Glutamatergic neuron (in vitro differentiated cells): ENCODE measurements around the gene YAP1. TPM values are rescaled to one million over a fixed set of nuclear protein-coding genes. Genes with fewer than 3 reads are reported as not detected.

Experiments
- DNase-seq: peaks from one replicate; pipeline ENCODE4 v3.0.0; 2022
- H3K27ac Mint-ChIP-seq: one replicate; pipeline ENCODE4 v1.8.0; 2020; ENCODE audit warnings: mild to moderate bottlenecking, mixed read lengths, inconsistent platforms; ENCODE audit not compliant: unreplicated experiment
- H3K27me3 Mint-ChIP-seq: one replicate; pipeline ENCODE4 v1.8.0; 2020; ENCODE audit warnings: mild to moderate bottlenecking, moderate library complexity, mixed read lengths, inconsistent platforms; ENCODE audit not compliant: unreplicated experiment
- H3K36me3 Mint-ChIP-seq: one replicate; pipeline ENCODE4 v1.8.0; 2020; ENCODE audit warnings: mild to moderate bottlenecking, mixed read lengths, inconsistent platforms; ENCODE audit not compliant: unreplicated experiment
- H3K4me1 Mint-ChIP-seq: one replicate; pipeline ENCODE4 v1.8.0; 2020; ENCODE audit warnings: mild to moderate bottlenecking, low read depth, mixed read lengths, inconsistent platforms; ENCODE audit not compliant: unreplicated experiment
- H3K4me3 Mint-ChIP-seq: one replicate; pipeline ENCODE4 v1.8.0; 2020; ENCODE audit warnings: mild to moderate bottlenecking, mixed read lengths, inconsistent platforms; ENCODE audit not compliant: unreplicated experiment
- H3K9me3 Mint-ChIP-seq: one replicate; pipeline ENCODE4 v1.8.0; 2020; ENCODE audit warnings: mild to moderate bottlenecking, moderate library complexity, mixed read lengths, inconsistent platforms; ENCODE audit not compliant: unreplicated experiment
- CTCF ChIP-seq: fragments of 200-600 bp; sonication (generic); IDR thresholded peaks from one replicate; pipeline ENCODE4 v1.5.0; 2021; ENCODE audit not compliant: partially characterized antibody, unreplicated experiment
- total RNA-seq: library from RNA; stranded (reverse); fragmentation: NEBNext Ultra II Directional; extraction: Animal tissue kit (Norgen Biotek cat#: 25700); gene quantifications from one replicate; pipeline ENCODE4 v1.2.1, GENCODE V29; 2021; ENCODE audit not compliant: unreplicated experiment

Gene YAP1
- total RNA-seq, 1 donor from 2014 or later: 1.3 TPM

- Mint-ChIP-seq H3K9me3 (no peaks in the 10 kb centered on the region), H3K36me3 (no peaks in the 10 kb centered on the region), H3K27ac (no peak overlapping the region), H3K4me1 (peaks cover 6% of the 10 kb centered on the region), H3K27me3 (no peaks in the 10 kb centered on the region), H3K4me3 (no peak overlapping the region)
- no peak for TF ChIP-seq CTCF
- no peak for DNase-seq
Observed at GRCh38 chr11:102191832-102192231, 81.6 kb downstream of the YAP1 start.

GRCh38 chr11:102192349-102193066, 82.3 kb downstream of the YAP1 start:
- no peaks in the 10 kb centered on the region for H3K27me3 Mint-ChIP-seq
- TF ChIP-seq CTCF: no peak
- H3K27ac Mint-ChIP-seq: no peak overlapping the region
- H3K36me3 Mint-ChIP-seq: no peaks in the 10 kb centered on the region
- H3K4me1 Mint-ChIP-seq: peaks cover 2% of the 10 kb centered on the region
- H3K9me3 Mint-ChIP-seq: no peaks in the 10 kb centered on the region
- no peak overlapping the region for H3K4me3 Mint-ChIP-seq
- DNase-seq: no peak

- H3K27me3 Mint-ChIP-seq: no peaks in the 10 kb centered on the region
- DNase-seq: no peak
- no peaks in the 10 kb centered on the region for H3K36me3 Mint-ChIP-seq
- H3K9me3 Mint-ChIP-seq: no peaks in the 10 kb centered on the region
- TF ChIP-seq CTCF: no peak
- H3K27ac Mint-ChIP-seq: no peak overlapping the region
- no peak overlapping the region for H3K4me3 Mint-ChIP-seq
- no peaks in the 10 kb centered on the region for H3K4me1 Mint-ChIP-seq
Observed at GRCh38 chr11:102194257-102194656, 84.0 kb downstream of the YAP1 start.

GRCh38 chr11:102194990-102195389, 84.7 kb downstream of the YAP1 start:
- Mint-ChIP-seq H3K27me3 (no peaks in the 10 kb centered on the region), H3K4me1 (no peaks in the 10 kb centered on the region), H3K4me3 (no peak overlapping the region), H3K36me3 (no peaks in the 10 kb centered on the region), H3K27ac (no peak overlapping the region), H3K9me3 (no peaks in the 10 kb centered on the region)
- no peak for DNase-seq
- TF ChIP-seq CTCF: no peak

GRCh38 chr11:102196351-102196750, 86.1 kb downstream of the YAP1 start:
- Mint-ChIP-seq H3K27ac (no peak overlapping the region), H3K4me3 (no peak overlapping the region), H3K36me3 (no peaks in the 10 kb centered on the region), H3K9me3 (no peaks in the 10 kb centered on the region), H3K4me1 (no peaks in the 10 kb centered on the region), H3K27me3 (no peaks in the 10 kb centered on the region)
- no peak for DNase-seq
- no peak for TF ChIP-seq CTCF
